GM18861 (cell line): ENCODE data around the gene PCED1B.

ENCODE experiments used
- ATAC-seq: cut with Tn5 transposase; IDR thresholded peaks from one replicate; pipeline ENCODE4 v1.9.1; 2021; ENCODE audit not compliant: unreplicated experiment

PCED1B gene

DNA sequence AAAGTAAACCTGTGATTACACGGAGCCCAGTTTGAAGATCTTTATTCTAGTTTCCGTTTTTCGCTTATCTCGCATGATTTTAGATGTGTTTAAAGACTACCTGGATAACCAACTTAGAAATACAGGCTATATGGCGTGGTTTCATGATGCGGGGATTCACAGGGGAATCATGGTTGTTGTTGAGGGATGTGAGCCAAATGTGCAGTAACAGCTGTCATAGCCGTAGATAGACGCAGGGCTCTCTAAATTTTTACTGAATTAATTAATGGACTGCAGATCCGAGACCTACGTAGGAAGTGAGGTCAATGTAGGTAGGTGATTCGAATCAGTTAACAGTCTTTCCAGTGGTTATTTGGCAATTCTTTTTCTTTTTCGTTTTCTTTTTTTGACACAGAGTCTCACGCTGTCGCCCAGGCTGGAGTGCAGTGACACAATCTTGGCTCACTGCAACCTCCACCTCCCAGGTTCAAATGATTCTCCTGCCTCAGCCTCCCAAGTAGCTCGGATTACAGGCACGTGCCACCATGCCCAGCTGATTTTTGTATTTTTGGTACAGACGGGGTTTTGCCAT, 145.2 kb downstream of the PCED1B start:
- ATAC-seq = no peak

DNA sequence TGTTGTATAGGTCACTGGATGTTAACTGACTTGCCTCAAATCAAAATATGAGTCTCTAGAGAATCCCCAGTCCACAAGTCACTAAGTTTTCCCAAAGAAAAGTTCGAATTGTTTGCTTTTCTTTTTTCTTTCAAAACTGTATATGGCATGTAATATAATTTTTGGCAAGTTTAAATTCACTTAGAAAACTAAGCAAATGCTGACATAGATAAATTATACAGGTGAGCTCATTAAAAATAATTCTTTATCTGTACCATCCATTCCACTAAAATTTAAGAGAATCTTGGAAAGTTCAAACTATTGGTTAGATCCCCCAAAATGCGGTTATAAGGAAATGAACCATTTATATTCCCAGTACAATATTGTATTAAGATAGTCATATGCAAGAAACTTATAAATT, 145.9 kb downstream of the PCED1B start:
- ATAC-seq = no peak

DNA sequence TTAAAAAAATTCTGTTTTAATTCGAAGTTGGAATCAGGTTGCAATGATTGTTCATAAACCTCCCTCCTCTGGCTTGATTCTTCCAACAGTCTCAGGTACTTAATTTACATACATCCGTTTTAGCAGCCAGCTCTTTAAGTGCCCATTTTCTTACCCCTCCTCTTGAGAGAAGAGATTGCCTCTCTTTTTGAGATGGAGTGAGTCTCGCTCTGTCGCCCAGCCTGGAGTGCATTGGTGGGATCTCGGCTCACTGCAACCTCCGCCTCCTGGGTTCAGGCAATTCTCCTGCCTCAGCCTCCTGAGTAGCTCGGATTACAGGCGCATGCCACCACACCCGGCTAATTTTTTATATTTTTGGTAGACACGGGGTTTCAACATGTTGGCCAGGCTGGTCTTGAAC, 146.8 kb downstream of the PCED1B start:
- ATAC-seq = no peak

DNA sequence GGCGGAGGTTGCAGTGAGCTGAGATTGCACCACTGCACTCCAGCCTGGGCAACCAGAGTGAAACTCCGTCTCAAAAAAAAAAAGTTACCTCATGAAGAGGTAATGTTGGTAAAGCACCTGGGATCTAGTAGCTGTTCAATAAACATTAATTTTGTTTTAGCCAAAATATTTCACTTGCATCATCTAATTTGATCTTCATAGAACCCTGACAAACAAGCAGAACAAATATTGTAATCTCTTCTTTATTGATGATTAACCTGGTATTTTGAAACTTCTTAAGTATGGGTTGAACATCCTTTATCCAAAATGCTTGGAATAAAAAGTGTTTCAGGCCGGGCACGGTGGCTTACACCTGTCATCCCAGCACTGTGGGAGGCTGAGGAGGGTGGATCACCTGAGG, 149.4 kb downstream of the PCED1B start:
- ATAC-seq = no peak

DNA sequence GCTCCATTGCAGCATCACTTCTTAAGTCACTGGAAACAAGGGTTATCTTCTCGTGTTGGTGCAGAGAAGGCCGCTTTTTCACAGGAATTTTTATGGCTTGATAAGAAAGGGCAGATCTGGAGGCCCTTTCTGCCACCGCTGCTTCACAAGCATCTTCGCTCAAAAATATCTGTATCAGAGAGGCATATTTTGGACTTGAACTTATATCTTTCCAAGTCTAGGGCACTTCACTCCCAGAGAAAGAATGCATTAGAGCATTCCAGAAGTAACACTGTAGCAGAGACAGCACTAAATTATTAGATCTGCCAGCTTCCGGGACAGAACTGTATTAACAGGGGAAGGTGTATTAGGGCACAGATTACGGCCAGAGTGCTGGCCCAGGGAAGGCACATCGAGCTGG, 152.0 kb downstream of the PCED1B start:
- no peak for ATAC-seq

DNA sequence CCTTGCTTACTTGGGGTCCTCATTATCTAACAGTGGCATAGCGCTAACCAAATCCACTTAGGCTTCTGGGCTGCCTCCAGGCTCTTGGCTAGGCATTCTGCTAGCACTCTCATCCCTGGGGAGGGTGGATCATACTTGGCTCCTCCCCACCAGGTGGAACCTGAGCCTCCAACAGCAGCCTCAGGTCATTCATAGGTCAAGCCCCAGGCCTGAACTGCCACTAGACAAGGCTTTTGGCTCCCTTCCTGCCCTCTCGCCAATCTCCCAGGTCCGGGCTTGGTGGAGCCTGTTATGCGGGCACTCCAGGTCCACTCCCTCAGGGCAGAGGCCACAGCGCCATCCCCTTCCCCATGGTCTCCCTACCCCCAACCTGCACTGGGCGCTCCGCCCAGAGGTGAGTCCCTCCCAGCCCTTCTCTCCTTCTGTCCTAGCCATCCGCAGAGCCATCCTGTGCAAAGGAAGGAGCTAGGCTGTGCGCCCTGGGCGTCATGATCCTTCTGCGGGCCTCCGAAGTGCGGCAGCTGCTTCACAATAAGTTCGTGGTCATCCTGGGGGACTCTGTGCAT, 155.2 kb downstream of the PCED1B start:
- ATAC-seq = no peak

DNA sequence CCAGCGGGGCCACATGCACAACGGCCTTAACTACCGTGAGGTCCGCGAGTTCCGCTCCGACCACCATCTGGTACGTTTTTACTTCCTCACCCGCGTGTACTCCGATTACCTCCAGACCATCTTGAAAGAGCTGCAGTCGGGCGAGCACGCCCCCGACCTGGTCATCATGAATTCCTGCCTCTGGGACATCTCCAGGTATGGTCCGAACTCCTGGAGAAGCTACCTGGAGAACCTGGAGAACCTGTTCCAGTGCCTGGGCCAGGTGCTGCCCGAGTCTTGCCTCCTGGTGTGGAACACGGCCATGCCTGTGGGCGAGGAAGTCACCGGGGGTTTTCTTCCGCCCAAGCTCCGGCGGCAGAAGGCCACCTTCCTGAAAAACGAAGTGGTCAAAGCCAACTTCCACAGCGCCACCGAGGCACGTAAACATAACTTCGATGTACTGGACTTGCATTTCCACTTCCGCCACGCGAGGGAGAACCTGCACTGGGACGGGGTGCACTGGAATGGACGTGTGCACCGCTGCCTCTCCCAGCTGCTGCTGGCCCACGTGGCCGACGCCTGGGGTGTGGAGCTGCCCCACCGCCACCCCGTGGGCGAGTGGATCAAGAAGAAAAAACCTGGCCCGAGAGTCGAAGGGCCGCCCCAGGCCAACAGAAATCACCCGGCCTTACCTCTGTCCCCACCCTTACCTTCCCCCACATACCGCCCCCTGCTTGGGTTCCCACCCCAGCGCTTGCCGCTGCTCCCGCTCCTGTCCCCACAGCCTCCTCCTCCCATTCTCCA, 156.0 kb downstream of the PCED1B start:
- ATAC-seq = no peak

DNA sequence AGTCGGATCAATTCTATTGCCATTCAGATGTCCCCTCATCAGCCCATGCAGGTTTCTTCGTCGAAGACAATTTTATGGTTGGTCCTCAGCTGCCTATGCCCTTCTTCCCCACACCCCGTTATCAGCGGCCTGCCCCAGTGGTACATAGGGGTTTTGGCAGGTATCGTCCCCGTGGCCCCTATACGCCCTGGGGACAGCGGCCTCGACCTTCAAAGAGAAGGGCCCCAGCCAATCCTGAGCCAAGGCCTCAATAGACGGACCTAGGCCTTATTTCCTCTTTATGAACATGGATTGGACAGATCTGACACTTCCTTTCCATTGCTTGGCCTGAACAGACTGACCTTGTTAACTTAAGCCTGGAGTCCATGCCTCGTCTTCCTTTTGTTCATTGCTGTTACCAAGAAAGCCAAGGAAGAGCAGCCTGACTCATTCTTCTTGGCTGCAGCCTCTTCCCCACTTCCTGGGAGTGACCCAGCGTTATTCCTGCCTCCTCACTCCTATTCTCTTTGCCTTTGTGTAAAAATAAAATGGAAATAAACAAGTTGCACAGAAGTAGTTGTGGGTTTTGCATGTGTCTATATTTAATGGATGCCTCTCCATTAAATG, 156.8 kb downstream of the PCED1B start:
- no peak for ATAC-seq

DNA sequence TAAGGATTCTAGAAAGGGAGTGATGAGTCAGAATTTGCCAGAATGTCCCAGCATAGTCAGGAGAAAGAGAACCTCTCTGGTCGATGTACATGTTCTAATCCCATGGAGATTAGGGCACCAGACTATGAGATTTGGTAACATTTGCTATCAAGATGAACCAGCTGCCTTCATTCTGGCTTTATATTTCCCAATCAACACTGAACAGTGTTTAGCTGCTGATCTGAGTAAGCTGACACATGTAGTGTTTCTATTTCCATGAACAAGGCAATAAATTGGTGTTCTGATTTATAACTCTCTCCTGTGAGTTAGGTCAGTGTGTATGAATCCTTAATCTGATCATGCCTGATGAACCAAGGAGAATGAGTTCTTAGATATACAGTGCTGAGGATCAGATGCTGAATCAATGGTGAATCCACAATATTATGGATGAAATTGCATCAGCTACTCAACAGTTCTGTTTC, 158.4 kb downstream of the PCED1B start:
- no peak for ATAC-seq

DNA sequence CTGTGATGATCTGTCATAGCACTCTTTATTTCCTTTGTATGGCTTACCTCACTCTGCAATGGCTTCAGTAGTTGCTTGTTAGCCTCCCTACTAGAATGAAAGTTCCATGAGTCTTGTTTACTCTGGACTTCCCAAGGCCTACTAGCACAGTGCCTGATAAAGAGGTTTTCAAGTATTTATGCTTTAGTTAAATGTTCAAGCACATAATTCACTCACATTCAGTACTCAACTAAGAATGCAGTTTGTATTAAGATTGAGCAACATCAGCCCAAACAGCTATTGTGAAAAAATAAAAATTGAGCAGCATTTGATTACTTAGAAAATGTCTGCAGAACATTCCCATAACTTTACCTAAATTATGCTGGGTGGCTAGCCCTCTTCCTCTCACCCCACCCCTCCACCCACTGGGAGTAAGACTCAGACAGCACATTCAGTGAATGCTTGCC, 159.3 kb downstream of the PCED1B start:
- no peak for ATAC-seq

DNA sequence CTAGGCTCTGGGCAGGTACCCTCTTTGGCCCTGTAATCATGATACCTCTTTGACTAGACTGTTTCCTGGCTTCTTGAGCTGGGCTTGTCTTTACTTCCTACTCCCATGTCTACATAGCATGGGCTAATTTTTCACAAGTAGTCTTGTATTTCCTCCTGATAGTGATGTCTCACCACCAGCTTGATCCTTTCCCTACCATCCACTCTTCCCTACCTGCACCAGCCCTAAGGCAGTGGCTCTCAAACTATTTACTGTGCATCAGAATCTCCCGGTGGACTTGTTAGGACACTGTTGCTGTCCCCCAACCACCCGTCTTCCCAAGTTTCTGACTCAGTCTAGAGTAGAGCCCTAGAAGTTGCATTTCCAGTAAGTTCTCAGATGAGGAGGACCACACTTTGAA, 163.0 kb downstream of the PCED1B start:
- ATAC-seq = no peak

DNA sequence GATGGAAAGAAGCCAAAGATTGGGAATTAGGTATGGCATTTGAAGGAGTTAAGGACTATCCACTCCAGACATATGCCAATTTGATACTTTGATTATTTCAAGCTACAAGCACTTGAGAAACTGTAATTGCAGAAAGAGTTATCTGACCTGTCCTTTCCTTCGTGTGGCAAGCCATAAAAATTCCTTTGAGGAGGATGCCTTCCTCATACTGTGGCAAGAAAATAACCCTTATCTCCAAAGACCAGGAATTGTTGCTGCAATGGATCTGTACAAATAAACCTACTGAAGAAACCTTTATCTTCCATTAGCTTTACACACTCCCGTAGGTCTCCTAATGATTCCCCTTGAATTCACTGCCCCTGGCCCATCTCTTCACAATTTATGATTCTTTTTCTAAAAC, 165.4 kb downstream of the PCED1B start:
- no peak for ATAC-seq

DNA sequence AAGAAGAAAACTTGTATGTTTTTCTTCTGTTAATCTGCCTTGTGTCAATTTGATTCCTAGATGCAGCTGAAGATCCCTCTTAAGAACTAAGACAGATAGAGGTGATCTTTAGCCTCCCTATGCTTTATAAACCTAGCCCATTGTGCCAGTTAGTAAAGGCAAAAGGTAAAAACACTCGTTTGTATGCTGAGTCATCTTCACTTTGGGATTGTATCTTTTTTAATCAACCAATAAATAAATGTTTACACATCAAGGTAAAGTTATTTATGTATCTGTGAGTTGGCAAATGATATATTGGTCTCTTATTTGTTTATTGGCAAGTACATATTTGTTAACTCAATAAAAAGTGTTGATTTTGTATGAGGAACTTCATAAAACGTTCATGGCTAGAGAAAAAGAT, 166.2 kb downstream of the PCED1B start:
- ATAC-seq = no peak

DNA sequence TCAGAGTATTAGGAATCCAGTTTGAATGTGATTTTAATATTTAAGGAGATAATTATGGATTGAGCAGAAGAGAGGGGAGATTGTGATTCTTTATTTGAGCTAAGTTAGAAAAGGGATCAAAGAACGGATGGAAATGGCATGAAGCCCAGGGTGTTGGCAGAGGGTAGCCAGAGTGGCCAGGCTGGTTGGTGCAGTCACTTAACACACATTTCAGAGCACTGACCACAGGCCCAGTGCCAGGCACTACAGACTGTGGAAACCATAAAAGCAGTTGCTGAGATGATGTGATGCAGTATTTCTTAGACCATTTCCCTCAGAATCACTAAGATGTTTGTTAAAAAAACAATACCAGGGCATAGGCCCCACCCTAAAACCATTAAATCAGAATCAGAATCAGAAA, 168.0 kb downstream of the PCED1B start:
- no peak for ATAC-seq

DNA sequence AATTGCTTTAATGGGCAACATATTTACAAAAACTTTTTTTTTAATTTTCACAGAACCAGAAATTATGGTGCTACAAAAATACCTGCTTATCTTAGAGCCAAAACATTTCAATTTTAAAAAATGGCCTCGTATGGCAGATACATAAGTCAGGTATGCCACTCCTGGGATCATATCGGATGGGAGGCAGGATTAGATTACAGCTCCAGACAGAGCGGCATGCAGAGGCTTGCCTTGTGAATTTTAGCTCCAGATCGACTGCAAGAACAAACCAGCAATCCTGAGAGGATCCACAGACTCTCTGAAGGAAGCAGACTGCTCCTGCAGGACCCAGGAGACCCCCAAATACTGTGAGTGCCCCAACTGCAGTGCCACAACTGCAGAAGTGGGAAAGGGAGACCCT, 169.7 kb downstream of the PCED1B start:
- ATAC-seq = no peak

DNA sequence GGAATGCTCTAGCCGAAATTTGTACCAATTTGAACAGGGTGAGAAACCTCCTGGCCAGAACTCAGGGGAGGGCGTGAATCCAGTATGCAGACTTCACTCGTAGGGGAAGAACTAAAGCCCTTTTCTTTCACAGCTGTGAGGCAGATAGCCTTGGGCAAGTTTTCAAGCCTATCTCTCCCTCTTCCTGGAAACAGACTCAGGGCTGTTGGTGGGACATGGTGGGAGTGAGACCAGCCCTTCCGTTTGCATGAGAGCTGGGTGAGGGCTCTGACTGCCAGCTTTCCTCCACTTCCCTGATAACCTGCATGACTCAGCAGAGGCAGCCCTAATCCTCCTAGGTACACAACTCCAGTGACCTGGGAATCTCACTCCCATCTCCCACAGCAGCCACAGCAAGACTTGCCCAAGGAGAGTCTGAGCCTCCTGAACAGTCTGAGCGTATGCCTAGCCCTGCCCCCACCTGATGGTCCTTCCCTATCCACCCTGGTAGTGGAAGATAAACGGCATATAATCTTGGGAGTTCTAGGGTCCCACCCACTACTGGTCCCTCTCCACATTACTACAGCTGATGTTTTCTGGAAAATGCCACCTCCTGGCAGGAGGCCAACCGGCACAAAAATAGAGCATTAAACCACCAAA, 170.4 kb downstream of the PCED1B start:
- ATAC-seq = no peak

DNA sequence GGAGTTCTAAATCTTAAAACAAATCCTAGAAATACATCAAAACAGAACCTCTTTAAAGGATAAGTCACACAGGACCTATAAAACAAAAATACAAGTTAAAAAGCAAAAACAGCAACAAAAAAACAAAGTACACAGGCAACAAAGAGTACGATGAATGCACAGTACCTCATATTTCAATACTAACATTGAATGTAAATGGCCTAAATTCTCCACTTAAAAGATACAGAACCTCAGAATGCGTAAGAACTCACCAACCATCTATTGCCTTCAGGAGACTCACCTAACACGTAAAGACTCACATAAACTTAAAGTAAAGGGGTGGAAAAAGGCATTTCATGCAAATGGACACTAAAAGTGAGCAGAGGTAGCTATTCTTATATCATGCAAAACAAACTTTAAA, 172.5 kb downstream of the PCED1B start:
- ATAC-seq = no peak

DNA sequence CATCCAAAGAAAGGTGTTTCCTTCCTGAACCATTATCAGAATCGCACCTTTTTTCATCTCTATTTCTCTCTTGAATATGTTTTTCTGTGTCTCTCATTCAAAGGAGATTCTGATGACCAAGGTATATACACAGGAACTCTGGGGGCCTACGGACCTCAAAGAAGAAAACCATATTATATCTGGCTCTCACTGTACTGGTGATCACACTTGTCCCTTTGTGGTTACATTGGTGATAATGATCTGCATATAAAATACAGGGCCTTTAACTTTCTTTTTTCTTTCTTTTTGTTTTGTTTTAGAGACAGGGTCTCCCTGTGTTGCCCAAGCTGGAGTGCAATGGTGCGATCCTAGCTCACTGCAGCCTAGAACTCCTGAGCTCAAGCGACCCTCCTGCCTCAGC, 185.5 kb downstream of the PCED1B start:
- no peak for ATAC-seq

DNA sequence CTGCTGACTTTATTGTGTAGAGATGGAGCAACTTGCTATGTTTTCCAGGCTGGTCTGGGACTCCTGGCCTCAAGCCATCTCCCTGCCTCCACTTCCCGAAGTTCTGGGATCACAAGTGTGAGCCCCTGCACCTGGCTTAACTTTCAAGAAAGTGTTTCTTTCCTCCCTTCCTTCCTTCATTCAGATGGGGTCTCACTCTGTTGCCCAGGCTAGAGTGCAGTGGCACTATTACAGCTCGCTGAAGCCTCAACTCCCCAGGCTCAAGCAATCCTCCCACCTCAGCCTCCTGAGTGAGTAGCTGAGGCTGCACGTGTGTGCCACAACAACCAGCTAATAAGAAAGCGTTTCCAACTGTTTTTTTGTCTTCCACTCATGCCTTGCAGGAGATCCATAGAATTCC, 186.0 kb downstream of the PCED1B start:
- no peak for ATAC-seq

DNA sequence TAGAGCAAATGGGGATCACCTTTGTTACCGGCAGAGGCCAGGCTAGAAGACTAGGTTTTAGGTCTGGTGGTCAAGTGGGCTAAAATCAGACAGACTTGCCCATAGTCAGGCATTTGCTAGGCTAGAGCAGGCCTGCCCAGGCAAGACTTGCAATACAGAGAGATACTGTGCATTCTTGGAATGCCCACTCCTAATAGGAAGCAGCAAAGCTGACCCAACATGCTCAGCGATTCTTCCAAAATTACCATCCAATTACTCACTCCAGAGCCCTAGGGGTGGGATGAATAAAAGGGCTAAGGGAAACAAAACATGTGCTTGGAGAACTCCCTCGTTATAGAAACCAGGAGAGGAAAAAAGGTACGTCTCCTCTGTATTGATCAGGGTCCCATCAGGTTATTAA, 188.2 kb downstream of the PCED1B start:
- ATAC-seq = no peak
